HCT116 (cell line): ENCODE measurements around the gene ABHD3. TPM values are rescaled to one million over a fixed set of nuclear protein-coding genes. Genes with fewer than 3 reads are reported as not detected.

ENCODE experiments used
- ATAC-seq: fragments of 200-7000 bp; cut with Tn5 transposase; 2 replicates; pipeline ENCODE4 v1.9.1; 2020; ENCODE audit warnings: mild to moderate bottlenecking, moderate library complexity
- BruUV-seq: library from RNA; stranded (reverse); fragments of 400-500 nt; replicated peaks from 2 replicates; lab custom pipeline; 2021; lab: Mats Ljungman, UMichigan
- CTCF ChIA-PET: fragments of 300-600 bp; sonication (Branson Sonifier 250); formaldehyde crosslinking; loops from one replicate; lab custom pipeline; 2021; ENCODE audit warnings: antibody characterized with exemption; lab: Charles Lee
- POLR2A ChIA-PET: fragments of 300-600, 350-600 bp; sonication (Branson Sonifier 250); formaldehyde crosslinking; loops from one replicate; lab custom pipeline; 2021; ENCODE audit warnings: antibody characterized with exemption; lab: Charles Lee
- RAD21 ChIA-PET, 2 experiments: fragments of 300-600 bp; sonication (Branson Sonifier 250); formaldehyde crosslinking; loops; one replicate each; lab custom pipeline; 2023; ENCODE audit warnings: low total read pairs in 2 of 2; ENCODE audit not compliant: uncharacterized antibody in 2 of 2, unreplicated experiment in 2 of 2, low non-redundant PET in 1 of 2; lab: Charles Lee
- DNase-seq: peaks from one replicate; pipeline ENCODE4 v3.0.0-alpha.2; 2010; ENCODE audit warnings: low read depth, low spot score
- H2AFZ ChIP-seq: fragments of 200-600 bp; shearing (Covaris generic), sonication (generic); 2 replicates; pipeline ENCODE4 v1.6.1; 2017; ENCODE audit warnings: low read depth, mixed run types, mixed read lengths, antibody characterized with exemption, low read length; ENCODE audit not compliant: poor library complexity, severe bottlenecking
- H3K27ac ChIP-seq: 2 replicates; pipeline ENCODE4 v1.5.1; 2012; ENCODE audit warnings: low read depth, low read length
- H3K27me3 ChIP-seq: fragments of 200-600 bp; sonication (generic); 2 replicates; pipeline ENCODE4 v1.6.1; 2016; ENCODE audit warnings: mixed run types, low read length, mixed read lengths; ENCODE audit not compliant: insufficient read depth
- H3K36me3 ChIP-seq, 2 experiments: fragments of 200-500 bp in 1 of 2; fragments of 200-600 bp in 1 of 2; sonication (Bioruptor generic) in 1 of 2; sonication (generic) in 1 of 2; 2 replicates each; pipeline versions ENCODE4 v1.5.1 to v1.6.1; 2014 to 2016; ENCODE audit warnings: low read length in 2 of 2, inconsistent platforms in 1 of 2, mixed read lengths in 1 of 2, mixed run types in 1 of 2; ENCODE audit not compliant: insufficient read depth in 2 of 2, control insufficient read depth in 1 of 2
- H3K4me1 ChIP-seq, 2 experiments: fragments of 200-600 bp in 1 of 2; sonication (generic) in 1 of 2; 2 replicates each; pipeline versions ENCODE4 v1.5.1 to v1.6.1; 2012 to 2017; ENCODE audit warnings: low read length in 2 of 2, inconsistent platforms in 1 of 2, mild to moderate bottlenecking in 1 of 2, mixed read lengths in 1 of 2, mixed run types in 1 of 2, moderate library complexity in 1 of 2; ENCODE audit not compliant: insufficient read depth in 2 of 2, control insufficient read depth in 1 of 2
- H3K4me2 ChIP-seq: fragments of 200-600 bp; sonication (generic); 2 replicates; pipeline ENCODE4 v1.6.1; 2017; ENCODE audit warnings: mixed run types, low read length, mixed read lengths
- H3K4me3 ChIP-seq, 2 experiments: fragments of 200-600 bp in 1 of 2; sonication (generic) in 1 of 2; replicated peaks in 1 of 2; 2 replicates each; pipeline ENCODE4 v1.5.1; 2011 to 2016; ENCODE audit warnings: low read length in 2 of 2, control low read depth in 1 of 2, low read depth in 1 of 2, mild to moderate bottlenecking in 1 of 2, mixed read lengths in 1 of 2, mixed run types in 1 of 2
- H3K79me2 ChIP-seq: fragments of 200-600 bp; sonication (generic); 2 replicates; pipeline ENCODE4 v1.6.1; 2017; ENCODE audit warnings: mild to moderate bottlenecking, mixed run types, low read length, moderate library complexity, mixed read lengths; ENCODE audit not compliant: insufficient read depth
- H3K9ac ChIP-seq: fragments of 200-600 bp; sonication (generic); 2 replicates; pipeline ENCODE4 v1.6.1; 2016; ENCODE audit warnings: low read length, mixed read lengths
- H3K9me2 ChIP-seq: fragments of 200-600 bp; sonication (generic), shearing (Covaris generic); 2 replicates; pipeline ENCODE4 v1.6.1; 2017; ENCODE audit warnings: mixed run types, mild to moderate bottlenecking, moderate library complexity; ENCODE audit not compliant: insufficient read depth
- H3K9me3 ChIP-seq, 2 experiments: fragments of 200-500 bp in 1 of 2; fragments of 200-600 bp in 1 of 2; sonication (Bioruptor generic) in 1 of 2; sonication (generic) in 1 of 2; 2 replicates each; pipeline ENCODE4 v1.6.1; 2014 to 2017; ENCODE audit warnings: low read length in 2 of 2, mixed read lengths in 2 of 2, inconsistent platforms in 1 of 2, low read depth in 1 of 2, mild to moderate bottlenecking in 1 of 2, mixed run types in 1 of 2, moderate library complexity in 1 of 2; ENCODE audit not compliant: control insufficient read depth in 1 of 2, insufficient read depth in 1 of 2
- H4K20me1 ChIP-seq: fragments of 200-600 bp; sonication (generic), shearing (Covaris generic); 2 replicates; pipeline ENCODE4 v1.6.1; 2017; ENCODE audit warnings: mixed run types, mild to moderate bottlenecking, moderate library complexity; ENCODE audit not compliant: insufficient read depth
- ATF3 ChIP-seq: IDR thresholded peaks from 2 replicates; pipeline ENCODE4 v1.6.1; 2012
- CBX3 ChIP-seq: IDR thresholded peaks from 2 replicates; pipeline ENCODE4 v1.6.1; 2012; ENCODE audit warnings: low read depth
- CTCF ChIP-seq, 3 experiments: fragments of 200-600 bp in 1 of 3; sonication (generic) in 1 of 3; IDR thresholded peaks in 2 of 3; conservative IDR thresholded peaks in 1 of 3; 2 replicates each; pipeline ENCODE4 v1.5.1; 2012 to 2017; ENCODE audit warnings: low read depth in 2 of 3, low read length in 2 of 3, antibody characterized with exemption in 1 of 3, borderline replicate concordance in 1 of 3, control low read depth in 1 of 3, mild to moderate bottlenecking in 1 of 3, mixed read lengths in 1 of 3, mixed run types in 1 of 3, moderate library complexity in 1 of 3; ENCODE audit not compliant: insufficient read depth in 1 of 3
- EGR1 ChIP-seq: IDR thresholded peaks from 2 replicates; pipeline ENCODE4 v1.6.1; 2012; ENCODE audit warnings: low read depth
- ELF1 ChIP-seq: IDR thresholded peaks from 2 replicates; pipeline ENCODE4 v1.6.1; 2012; ENCODE audit warnings: low read depth, borderline replicate concordance
- EZH2 ChIP-seq: fragments of 200-600 bp; sonication (generic); IDR thresholded peaks from 2 replicates; pipeline ENCODE4 v1.6.1; 2017; ENCODE audit warnings: antibody characterized with exemption, mixed run types
- EZH2phosphoT487 ChIP-seq: fragments of 200-600 bp; IDR thresholded peaks from 2 replicates; pipeline ENCODE4 v1.6.1; 2018; ENCODE audit warnings: antibody characterized with exemption, borderline replicate concordance
- JUND ChIP-seq: IDR thresholded peaks from 2 replicates; pipeline ENCODE4 v1.6.1; 2012
- MAX ChIP-seq: IDR thresholded peaks from 2 replicates; pipeline ENCODE4 v1.6.1; 2012
- POLR2A ChIP-seq: IDR thresholded peaks from 2 replicates; pipeline ENCODE4 v1.7.0; 2011; ENCODE audit warnings: borderline replicate concordance; ENCODE audit not compliant: insufficient read depth, insufficient read length; ENCODE audit errors: extremely low read depth
- POLR2AphosphoS5 ChIP-seq: IDR thresholded peaks from 2 replicates; pipeline ENCODE4 v1.6.1; 2011; ENCODE audit warnings: mild to moderate bottlenecking, low read depth, low read length, moderate library complexity
- SIN3A ChIP-seq: IDR thresholded peaks from 2 replicates; pipeline ENCODE4 v1.6.1; 2012; ENCODE audit warnings: low read depth
- SP1 ChIP-seq: IDR thresholded peaks from 2 replicates; pipeline ENCODE4 v1.6.1; 2012; ENCODE audit warnings: low read depth
- SRF ChIP-seq: IDR thresholded peaks from 2 replicates; pipeline ENCODE4 v1.6.1; 2012; ENCODE audit warnings: low read depth
- TCF7L2 ChIP-seq: IDR thresholded peaks from 2 replicates; pipeline ENCODE4 v1.7.0; 2011; ENCODE audit warnings: borderline replicate concordance, inconsistent platforms; ENCODE audit not compliant: insufficient read depth, insufficient read length; ENCODE audit errors: extremely low read depth
- ZNF274 ChIP-seq: fragments of 200-500 bp; sonication (Bioruptor generic); IDR thresholded peaks from 2 replicates; pipeline ENCODE4 v1.6.1; 2014; ENCODE audit warnings: mild to moderate bottlenecking, low read depth, low read length, inconsistent platforms
- intact Hi-C: fragments of 100-400 bp; cut with micrococcal nuclease; formaldehyde crosslinking; loops from 2 replicates; pipeline ENCODE4 v1.10.0; 2022
- total RNA-seq: library from RNA; stranded (reverse); gene quantifications from one replicate; pipeline ENCODE4 v1.2.1, GENCODE V29; 2021; ENCODE audit not compliant: unreplicated experiment
- TF ChIP-seq, protein P1 (sequence below): IDR thresholded peaks from 2 replicates; pipeline ENCODE4 v1.6.1; 2011; ENCODE audit warnings: mild to moderate bottlenecking, low read length, moderate library complexity; ENCODE audit not compliant: insufficient replicate concordance; ENCODE audit errors: extremely low read depth
- TF ChIP-seq, protein P2 (sequence below): IDR thresholded peaks from 2 replicates; pipeline ENCODE4 v1.6.1; 2012; ENCODE audit warnings: low read depth

Gene ABHD3
- total RNA-seq, 1 experiment from 2014 or later = 29.9 TPM

- DNase-seq (no peak), ATAC-seq (peak; percentile 43)
- ChIA-PET CTCF (interaction anchor here (1.4 kb wide), 1 partner anchor 36 kb away, joined by 3 read pairs; the partner anchor contains the start of gene ESCO1), POLR2A (no interaction called here), RAD21 (no interaction called here)
- Histone ChIP-seq H3K27me3 (no peaks in the 10 kb centered on the region), H3K9me2 (no peaks in the 10 kb centered on the region), H3K4me1 (peaks cover 7 to 25% of the 10 kb centered on the region in 2 experiments), H2AFZ (no peak overlapping the region), H3K79me2 (0 out of 2 replicates have a peak, but pooled peaks cover 3% of the 10 kb centered on the region), H3K4me3 (no peak overlapping the region), H3K9ac (no peak overlapping the region), H3K36me3 (peaks cover 4 to 6% of the 10 kb centered on the region in 2 experiments; a peak in 3 of 4 replicates), H3K27ac (no peak overlapping the region), H3K4me2 (no peak overlapping the region), H4K20me1 (no peaks in the 10 kb centered on the region), H3K9me3 (no peaks in the 10 kb centered on the region)
- TF ChIP-seq CTCF (IDR thresholded peaks at IDR 0.05 in 2 of 3, conservative IDR thresholded peaks at IDR 0.05 in 1 of 3; ENCODE audit: borderline replicate concordance in 1 of 3, insufficient read depth in 1 of 3, low read depth in 2 of 3, low read length in 2 of 3) (no peak), ZNF274 (no peak), ELF1 (no peak), POLR2A (no peak), EZH2phosphoT487 (no peak), ATF3 (no peak), MAX (no peak), SP1 (no peak), SIN3A (no peak), JUND (no peak), CBX3 (no peak), TCF7L2 (no peak), SRF (no peak), POLR2AphosphoS5 (no peak), EZH2 (no peak), EGR1 (no peak)
- TF ChIP-seq, protein P1, sequence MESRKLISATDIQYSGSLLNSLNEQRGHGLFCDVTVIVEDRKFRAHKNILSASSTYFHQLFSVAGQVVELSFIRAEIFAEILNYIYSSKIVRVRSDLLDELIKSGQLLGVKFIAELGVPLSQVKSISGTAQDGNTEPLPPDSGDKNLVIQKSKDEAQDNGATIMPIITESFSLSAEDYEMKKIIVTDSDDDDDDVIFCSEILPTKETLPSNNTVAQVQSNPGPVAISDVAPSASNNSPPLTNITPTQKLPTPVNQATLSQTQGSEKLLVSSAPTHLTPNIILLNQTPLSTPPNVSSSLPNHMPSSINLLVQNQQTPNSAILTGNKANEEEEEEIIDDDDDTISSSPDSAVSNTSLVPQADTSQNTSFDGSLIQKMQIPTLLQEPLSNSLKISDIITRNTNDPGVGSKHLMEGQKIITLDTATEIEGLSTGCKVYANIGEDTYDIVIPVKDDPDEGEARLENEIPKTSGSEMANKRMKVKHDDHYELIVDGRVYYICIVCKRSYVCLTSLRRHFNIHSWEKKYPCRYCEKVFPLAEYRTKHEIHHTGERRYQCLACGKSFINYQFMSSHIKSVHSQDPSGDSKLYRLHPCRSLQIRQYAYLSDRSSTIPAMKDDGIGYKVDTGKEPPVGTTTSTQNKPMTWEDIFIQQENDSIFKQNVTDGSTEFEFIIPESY = no peak
- TF ChIP-seq, protein P2, sequence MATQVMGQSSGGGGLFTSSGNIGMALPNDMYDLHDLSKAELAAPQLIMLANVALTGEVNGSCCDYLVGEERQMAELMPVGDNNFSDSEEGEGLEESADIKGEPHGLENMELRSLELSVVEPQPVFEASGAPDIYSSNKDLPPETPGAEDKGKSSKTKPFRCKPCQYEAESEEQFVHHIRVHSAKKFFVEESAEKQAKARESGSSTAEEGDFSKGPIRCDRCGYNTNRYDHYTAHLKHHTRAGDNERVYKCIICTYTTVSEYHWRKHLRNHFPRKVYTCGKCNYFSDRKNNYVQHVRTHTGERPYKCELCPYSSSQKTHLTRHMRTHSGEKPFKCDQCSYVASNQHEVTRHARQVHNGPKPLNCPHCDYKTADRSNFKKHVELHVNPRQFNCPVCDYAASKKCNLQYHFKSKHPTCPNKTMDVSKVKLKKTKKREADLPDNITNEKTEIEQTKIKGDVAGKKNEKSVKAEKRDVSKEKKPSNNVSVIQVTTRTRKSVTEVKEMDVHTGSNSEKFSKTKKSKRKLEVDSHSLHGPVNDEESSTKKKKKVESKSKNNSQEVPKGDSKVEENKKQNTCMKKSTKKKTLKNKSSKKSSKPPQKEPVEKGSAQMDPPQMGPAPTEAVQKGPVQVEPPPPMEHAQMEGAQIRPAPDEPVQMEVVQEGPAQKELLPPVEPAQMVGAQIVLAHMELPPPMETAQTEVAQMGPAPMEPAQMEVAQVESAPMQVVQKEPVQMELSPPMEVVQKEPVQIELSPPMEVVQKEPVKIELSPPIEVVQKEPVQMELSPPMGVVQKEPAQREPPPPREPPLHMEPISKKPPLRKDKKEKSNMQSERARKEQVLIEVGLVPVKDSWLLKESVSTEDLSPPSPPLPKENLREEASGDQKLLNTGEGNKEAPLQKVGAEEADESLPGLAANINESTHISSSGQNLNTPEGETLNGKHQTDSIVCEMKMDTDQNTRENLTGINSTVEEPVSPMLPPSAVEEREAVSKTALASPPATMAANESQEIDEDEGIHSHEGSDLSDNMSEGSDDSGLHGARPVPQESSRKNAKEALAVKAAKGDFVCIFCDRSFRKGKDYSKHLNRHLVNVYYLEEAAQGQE = no peak
- BruUV-seq = no TSS peak
- intact Hi-C loops = no loop called here
Measured at GRCh38 chr18:21636769-21637168, 67.8 kb downstream of the ABHD3 start.
